GM10266 (cell line): ENCODE data around the gene GNB2.
"Not testable (repeated sequence)": the region's sequence is repeated elsewhere in the genome, so short reads cannot be mapped to it uniquely, and the experiment has no call there.

ENCODE experiments used
- DNase-seq: peaks from one replicate; pipeline ENCODE4 v3.0.0; 2012; ENCODE audit errors: extremely low spot score
- CTCF ChIP-seq: IDR thresholded peaks from 2 replicates; pipeline ENCODE4 v1.5.1; 2012; ENCODE audit warnings: mild to moderate bottlenecking, low read depth; ENCODE audit not compliant: control insufficient read depth, insufficient read depth; ENCODE audit errors: missing control alignments

The GNB2 gene

GRCh38 chr7:100667331-100668068, 6.0 kb upstream of the GNB2 start:
- TF ChIP-seq CTCF: no peak
- no peak for DNase-seq

GRCh38 chr7:100668069-100668449, 5.5 kb upstream of the GNB2 start:
- no peak for DNase-seq
- no peak for TF ChIP-seq CTCF

- not testable (repeated sequence) for DNase-seq
These were observed 4.4 kb upstream of the GNB2 start for GRCh38 chr7:100669106-100669505.

GRCh38 chr7:100670074-100670473, 3.5 kb upstream of the GNB2 start:
- DNase-seq: no peak
- no peak for TF ChIP-seq CTCF

- no peak for TF ChIP-seq CTCF
- no peak for DNase-seq
These were observed 1.9 kb upstream of the GNB2 start for GRCh38 chr7:100671353-100672327.

- peak; percentile 53 for DNase-seq
- TF ChIP-seq CTCF: no peak
These were observed 436 bp downstream of the GNB2 start for GRCh38 chr7:100673942-100674410.

GRCh38 chr7:100674411-100675104, 1.0 kb downstream of the GNB2 start:
- DNase-seq: peak; percentile 38

More at GRCh38 chr7:100674411-100675104, 1.0 kb downstream of the GNB2 start:
- no peak for TF ChIP-seq CTCF
